ENCODE measurements around the gene DPP6.

The DPP6 gene

GRCh38 chr7:154426778-154427177, 374.6 kb downstream of the DPP6 start:
- DNase-seq, result no peak

DNA sequence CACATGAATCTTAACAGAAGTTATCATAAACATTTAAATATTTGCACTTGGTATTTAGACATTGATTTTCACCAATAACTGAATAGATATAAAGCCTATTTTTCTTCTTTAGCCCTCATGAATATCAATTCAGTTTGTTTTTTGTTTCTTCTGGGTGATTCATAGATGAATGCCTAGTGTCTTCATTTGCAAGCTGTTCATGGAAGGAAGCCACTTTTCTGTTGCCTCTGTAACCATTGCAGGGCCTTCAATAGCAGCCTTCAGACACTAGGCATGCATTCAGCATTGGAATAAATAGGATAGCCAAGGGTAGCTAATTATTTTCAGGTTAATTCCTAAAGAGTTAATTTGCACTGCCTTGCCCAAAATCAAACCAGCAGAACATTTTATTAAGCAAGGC, 375.3 kb downstream of the DPP6 start:
- DNase-seq, result no peak

GRCh38 chr7:154429666-154430404, 377.6 kb downstream of the DPP6 start:
- DNase-seq, result no peak

DNA sequence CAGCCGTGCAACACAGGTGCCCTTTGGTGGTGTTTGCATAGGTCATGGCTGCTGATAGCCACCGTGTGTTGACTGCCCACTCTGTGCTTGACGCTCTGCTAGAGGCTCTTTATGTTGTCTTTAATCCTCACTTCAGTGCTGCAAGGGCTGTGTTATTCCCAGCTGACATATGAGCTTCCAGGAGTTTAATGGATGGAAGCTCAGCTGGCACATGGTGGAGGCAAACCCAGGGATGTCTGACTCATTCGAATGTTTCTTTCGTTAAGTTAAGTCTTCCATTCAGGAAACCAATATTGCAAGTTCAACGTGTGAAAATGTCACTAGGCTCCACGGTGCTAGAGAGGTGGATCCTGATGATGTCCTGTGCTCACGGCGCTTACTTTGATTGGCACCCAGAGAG, 378.4 kb downstream of the DPP6 start:
- DNase-seq, result no peak

GRCh38 chr7:154431045-154431444, 378.8 kb downstream of the DPP6 start:
- no peak for DNase-seq

DNA sequence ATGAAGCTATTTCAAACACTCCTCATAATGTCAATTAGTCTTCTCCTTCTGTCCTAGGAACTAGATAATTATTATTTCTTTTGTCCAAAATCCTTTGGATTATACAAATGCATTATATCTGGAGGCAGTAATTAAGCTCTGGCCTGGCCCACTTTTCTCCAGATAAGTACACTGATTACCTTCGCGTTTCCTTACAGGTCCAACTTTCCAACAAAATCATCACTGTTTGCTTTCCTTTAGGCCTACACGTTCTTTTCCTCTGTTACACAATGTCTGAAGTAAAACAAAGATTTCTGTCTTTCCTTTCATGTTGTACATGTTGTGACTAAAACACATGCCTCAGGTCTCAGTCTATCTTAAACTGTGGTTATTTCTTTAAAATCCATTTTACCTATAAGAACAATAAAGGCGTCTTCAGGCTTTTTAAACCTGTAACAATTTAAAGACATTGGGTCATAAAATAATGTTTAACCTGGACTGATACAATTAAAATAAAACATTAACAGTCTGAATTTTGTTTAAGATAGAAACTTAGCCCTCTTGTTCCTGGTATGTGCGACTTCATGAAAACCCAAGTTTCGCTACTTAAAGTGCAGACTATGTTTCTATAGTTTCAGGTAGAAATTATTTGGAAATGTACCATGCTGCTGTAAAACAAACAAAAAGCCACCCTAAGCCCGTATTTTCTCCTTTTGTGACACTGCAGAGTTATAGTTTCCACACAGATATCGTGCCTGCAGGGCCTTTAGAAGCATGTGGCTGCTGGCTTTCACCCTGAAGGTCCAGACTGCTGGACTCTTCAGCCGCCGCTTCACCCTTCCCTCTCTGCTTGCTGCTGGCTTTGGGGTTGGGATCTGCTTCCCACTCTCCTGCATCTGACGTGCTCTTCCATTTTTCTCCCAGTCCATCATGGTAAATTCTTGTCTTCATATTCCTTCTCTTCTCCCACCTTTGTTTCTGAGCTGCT, 381.7 kb downstream of the DPP6 start:
- DNase-seq, result no peak

GRCh38 chr7:154436560-154436959, 384.4 kb downstream of the DPP6 start:
- no peak for DNase-seq

DNA sequence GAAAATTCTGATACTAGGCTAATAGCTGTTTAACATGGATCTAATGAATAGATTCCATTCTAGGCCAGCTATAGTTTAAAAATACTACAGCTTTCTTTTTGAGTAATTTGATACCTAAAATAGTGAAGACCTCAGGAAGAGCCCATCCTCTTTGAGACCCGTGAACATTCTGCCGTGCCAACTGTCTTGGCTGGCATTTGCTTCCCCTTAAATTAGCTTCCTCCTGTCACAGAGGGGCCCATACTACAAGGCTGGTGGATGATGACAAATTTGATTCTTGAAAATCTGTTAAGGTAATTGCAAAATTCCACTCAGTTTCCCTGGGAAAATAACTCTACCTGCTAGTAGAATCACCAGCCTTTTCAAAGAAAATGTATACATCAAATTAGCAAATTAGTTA, 385.0 kb downstream of the DPP6 start:
- no peak for DNase-seq

GRCh38 chr7:154438571-154439367, 386.6 kb downstream of the DPP6 start:
- no peak for DNase-seq

- DNase-seq, result no peak
These were observed 387.9 kb downstream of the DPP6 start for GRCh38 chr7:154440058-154440457.

DNA sequence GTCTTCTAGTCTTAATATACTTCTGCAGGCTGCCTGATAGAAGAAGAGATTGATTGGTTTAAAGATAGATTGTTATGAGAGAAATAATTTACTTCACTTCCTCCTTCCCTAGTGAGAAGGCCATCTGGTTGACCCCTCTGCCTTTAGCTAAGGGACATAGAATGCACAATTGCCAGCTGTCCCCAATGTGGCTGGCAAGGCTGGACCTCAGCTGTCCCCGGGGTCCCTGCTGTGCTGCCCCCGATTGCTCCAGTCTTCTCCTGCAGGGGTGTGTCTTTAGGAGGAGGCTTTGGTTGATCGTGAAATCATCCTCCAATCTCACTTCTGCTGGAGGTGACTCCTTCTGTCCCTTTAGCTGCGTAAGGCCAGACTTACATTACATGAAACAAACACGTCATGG, 388.5 kb downstream of the DPP6 start:
- no peak for DNase-seq

DNA sequence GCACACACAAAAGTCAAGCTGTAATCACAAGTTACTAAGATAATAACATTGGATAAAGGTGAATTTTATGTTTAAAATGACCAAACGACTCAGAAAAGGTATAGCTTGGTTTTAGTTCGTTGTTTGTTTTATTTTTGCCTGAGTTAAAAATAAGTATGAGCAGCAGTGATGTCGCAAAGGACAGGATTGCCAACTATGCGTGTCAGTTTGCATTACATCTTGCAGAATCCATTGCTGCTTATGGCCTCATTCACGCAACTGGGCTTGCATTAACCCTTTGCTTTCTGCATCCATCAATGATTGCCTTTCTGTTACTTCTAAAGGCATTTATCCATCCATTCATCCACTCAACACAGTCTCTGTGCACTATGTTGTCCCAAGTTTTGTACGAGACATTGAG, 389.6 kb downstream of the DPP6 start:
- DNase-seq, result no peak

DNA sequence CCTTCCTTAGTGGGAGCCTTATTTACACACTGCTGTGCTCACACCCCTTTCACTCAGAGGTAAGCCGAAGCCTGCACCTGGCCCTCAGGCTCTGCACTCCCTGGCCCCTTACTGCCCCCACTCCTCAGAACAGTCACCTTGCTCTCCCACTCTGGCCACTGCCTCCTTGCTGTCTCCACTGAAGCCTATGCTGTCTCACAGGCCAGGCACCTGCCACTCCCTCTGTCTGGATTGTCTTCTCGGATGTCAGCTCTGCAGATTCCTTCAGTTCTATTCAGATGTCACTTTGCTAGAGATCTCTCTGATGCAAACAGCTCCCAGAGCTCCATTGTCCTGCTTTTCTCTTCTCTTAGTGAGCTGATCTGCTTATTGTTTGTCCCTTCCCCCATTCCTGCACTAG, 390.7 kb downstream of the DPP6 start:
- DNase-seq, result no peak

DNA sequence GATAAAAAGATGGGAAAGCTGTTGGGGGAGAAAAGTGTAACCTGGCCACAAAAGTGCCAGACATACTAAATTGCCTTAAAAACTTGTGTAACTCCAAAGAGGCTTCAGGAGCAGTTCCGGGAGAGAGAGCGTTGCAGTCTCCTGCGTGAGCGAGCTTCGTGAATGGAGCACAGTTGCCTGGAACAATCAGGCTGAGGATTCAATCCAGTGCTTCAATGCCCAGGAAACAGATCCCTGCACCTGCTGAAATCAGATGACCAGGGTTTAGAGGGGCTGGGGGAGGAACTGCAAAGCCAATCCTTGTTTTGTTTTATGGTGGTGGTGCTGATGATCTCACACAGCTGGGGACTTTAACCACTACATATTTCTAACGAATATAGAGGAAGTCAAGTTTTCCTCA, 398.3 kb downstream of the DPP6 start:
- no peak for DNase-seq

GRCh38 chr7:154451480-154452457, 399.6 kb downstream of the DPP6 start:
- no peak for DNase-seq

DNA sequence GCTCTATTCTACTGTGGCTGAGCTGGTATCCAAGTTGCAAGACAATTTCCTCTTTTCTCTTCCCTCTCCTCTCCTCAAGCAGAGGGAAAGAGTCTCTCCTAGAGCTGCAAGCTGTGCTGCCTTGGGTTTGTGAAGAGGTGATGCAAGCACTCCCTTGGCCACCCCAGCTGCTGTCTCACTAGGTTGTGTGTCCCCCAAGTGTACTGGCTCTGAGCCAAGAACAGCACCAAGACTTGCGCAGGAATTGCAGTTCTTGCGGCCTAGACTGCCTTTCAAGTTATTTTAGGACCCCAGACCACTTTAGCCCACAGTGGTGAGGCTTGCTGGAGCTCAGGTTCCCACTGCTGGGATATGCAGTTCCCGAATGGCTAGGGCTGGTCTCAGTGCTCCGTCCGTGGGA, 411.6 kb downstream of the DPP6 start:
- DNase-seq, result no peak

GRCh38 chr7:154469652-154470051, 417.5 kb downstream of the DPP6 start:
- no peak for DNase-seq

GRCh38 chr7:154472343-154472742, 420.1 kb downstream of the DPP6 start:
- DNase-seq, result no peak

DNA sequence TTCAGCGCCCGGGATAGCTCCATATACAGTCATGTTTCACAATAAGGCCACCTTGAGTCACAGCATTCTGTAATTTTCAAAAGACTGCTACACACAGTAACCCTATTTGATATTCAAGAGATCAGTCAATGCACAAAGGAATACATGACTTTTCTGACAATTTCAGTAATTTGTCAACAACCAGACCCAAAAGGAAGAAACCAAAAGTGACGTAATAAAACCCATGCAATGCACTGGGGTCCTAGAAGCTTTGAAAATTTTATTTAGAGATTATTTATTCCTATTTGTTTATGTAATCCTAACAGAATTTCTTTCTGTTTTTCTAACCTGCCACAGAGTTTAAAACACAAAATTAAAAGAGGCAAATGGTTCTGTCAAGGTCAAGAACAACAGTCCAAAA, 421.2 kb downstream of the DPP6 start:
- DNase-seq, result no peak

DNA sequence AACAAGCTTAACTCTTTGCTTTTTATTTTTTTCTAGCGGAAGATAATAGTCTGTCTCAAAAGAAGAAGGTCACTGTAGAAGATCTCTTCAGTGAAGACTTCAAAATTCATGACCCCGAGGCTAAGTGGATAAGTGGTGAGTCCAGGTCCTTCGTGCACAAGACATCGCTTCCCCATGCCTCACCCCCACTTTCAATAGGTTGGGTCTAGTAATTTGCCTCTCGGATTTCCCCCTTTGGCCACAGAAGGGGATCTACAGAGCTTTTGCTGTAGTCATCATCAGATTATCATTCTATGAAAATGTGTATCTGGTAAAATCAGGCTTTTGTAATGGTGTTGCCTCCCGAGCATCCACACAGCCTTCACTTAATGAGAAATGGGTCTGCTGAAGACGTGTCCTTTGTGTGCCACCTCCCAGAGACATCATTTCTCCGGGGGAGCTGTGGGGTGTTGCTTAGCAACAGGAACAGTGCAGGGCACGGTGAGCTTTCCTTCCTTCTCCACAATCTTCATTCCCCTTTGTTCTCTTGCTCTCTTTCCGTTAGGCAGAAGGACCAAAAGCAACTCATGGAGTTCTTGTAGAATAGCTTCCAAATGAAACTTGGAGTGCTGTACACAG, 422.8 kb downstream of the DPP6 start:
- DNase-seq, result no peak

DNA sequence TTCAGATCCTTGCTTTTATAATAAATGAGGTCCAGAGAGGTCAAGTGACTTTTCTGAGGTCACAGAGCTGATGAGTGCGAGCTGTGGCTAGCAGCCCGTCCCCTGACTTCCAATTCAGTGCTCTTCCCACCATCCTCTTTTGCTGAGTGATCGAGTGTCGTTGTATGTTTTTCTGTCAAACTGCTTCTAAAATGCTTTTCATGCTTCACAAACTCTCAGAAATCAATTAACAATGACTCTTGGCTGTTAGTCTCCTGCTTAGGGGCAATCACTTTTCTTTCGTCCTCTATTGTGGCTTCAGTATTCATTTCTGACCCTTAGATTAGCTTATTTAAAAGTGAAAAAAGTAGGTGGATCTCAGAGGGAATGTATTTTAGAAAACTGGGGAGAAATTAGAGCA, 423.7 kb downstream of the DPP6 start:
- no peak for DNase-seq

DNA sequence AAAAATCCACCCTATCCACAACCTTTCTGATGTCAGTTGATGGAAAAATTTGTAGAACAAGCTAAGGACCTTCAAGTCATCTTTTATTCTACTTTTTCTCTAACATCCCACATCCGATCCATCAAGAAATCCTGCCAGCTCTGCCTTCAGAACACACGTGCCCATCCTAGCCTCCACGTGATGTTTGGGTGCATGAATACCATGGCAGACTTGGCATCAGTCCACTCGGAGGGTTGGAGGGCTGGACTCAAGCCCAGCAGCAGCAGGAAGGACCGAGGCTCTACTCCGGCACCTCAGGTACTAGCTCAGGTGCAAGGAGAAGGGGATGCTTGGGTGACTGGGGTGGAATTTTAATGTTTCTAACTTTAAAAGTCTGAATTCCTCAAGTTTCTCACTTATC, 428.6 kb downstream of the DPP6 start:
- no peak for DNase-seq

Data from right forelimb (tissue), 1 donor.